ENCODE results near the gene ADGRL1.

DNA sequence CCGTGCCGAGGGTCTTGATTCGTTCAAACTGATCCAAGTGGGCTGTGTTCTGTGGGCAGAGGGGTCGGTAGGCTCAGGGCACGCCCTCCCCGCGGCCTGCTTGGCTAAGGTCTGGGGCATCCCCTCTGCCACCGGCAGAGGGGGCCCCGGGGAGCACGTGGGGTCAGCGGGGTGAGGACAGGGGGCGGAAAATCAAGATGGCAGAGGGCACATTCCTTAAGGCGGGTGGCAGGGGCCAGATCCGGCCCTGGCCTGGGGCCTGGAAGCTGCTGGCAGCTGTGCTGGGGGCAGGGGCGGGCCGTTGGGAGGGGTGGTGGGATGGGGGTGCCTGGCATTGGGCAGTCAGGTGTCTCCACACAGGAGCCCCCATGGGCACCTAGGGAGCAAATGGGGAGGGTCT, 99.1 kb downstream of the ADGRL1 start:
- TF ChIP-seq ZNF436 (CRISPR knock-in tag; IDR thresholded peaks at IDR 0.05) (no peak), USF1 (CRISPR knock-in tag; IDR thresholded peaks at IDR 0.05) (no peak), RFX5 (IDR thresholded peaks at IDR 0.05; ENCODE audit: low read depth, low read length) (no peak), THRB (CRISPR knock-in tag; conservative IDR thresholded peaks at IDR 0.05) (no peak), HNRNPL (IDR thresholded peaks at IDR 0.05; ENCODE audit: low read depth, low read length) (no peak), PHF8 (IDR thresholded peaks at IDR 0.05; ENCODE audit: borderline replicate concordance, low read length) (no peak), ZBTB12 (CRISPR knock-in tag; IDR thresholded peaks at IDR 0.05) (no peak), CTCF (IDR thresholded peaks at IDR 0.05 in 2 of 3, conservative IDR thresholded peaks at IDR 0.05 in 1 of 3; ENCODE audit: insufficient read depth in 2 of 3, low read depth in 1 of 3, low read length in 3 of 3) (no peak), RAD21 (CRISPR knock-in tag; conservative IDR thresholded peaks at IDR 0.05 in 1 of 2, IDR thresholded peaks at IDR 0.05 in 1 of 2) (no peak)
